LNCAP (cell line): ENCODE measurements around the gene EXD2.
A peak's percentile ranks its signal among the peaks of the same experiment; 100 is the strongest.

Experiments
- CTCF ChIP-seq: fragments of 450-650 bp; IDR thresholded peaks from 2 replicates; pipeline ENCODE4 v1.5.1; 2017; ENCODE audit warnings: mild to moderate bottlenecking

Gene EXD2

GRCh38 chr14:69235708-69236107 lies 44.4 kb downstream of the EXD2 start:
- no peak for TF ChIP-seq CTCF

GRCh38 chr14:69237142-69237541 lies 45.8 kb downstream of the EXD2 start:
- no peak for TF ChIP-seq CTCF

- TF ChIP-seq CTCF, result no peak
Observed at GRCh38 chr14:69237584-69237983, 46.3 kb downstream of the EXD2 start.

- no peak for TF ChIP-seq CTCF
Observed at GRCh38 chr14:69238883-69239282, 47.6 kb downstream of the EXD2 start.

- TF ChIP-seq CTCF, result no peak
Observed at GRCh38 chr14:69240527-69241173, 49.4 kb downstream of the EXD2 start.

GRCh38 chr14:69241577-69241976 lies 50.3 kb downstream of the EXD2 start:
- no peak for TF ChIP-seq CTCF

GRCh38 chr14:69242311-69243224 lies 51.3 kb downstream of the EXD2 start:
- TF ChIP-seq CTCF, result peak; percentile 83
